IMR-90 (cell line): Measurements from ENCODE around the gene PHACTR3. TPM values are rescaled to one million over a fixed set of nuclear protein-coding genes. Genes with fewer than 3 reads are reported as not detected.

ENCODE experiments used
- ATAC-seq: fragments of 200-7000 bp; cut with Tn5 transposase; 2 replicates; pipeline ENCODE4 v1.9.1; 2020; ENCODE audit warnings: low read depth, mild to moderate bottlenecking, moderate library complexity
- BruUV-seq: library from RNA; stranded (reverse); fragments of 400-500 nt; replicated peaks from 2 replicates; lab custom pipeline; 2021; lab: Mats Ljungman, UMichigan
- CTCF ChIA-PET: fragments of 300-600 bp; formaldehyde crosslinking; extraction: SDS; loops from one replicate; lab custom pipeline; 2021; ENCODE audit warnings: antibody characterized with exemption; lab: Yijun Ruan, JAX
- POLR2A ChIA-PET: fragments of 300-600 bp; sonication (Branson Sonifier 250); formaldehyde crosslinking; loops from one replicate; lab custom pipeline; 2022; ENCODE audit warnings: antibody characterized with exemption; ENCODE audit not compliant: unreplicated experiment; lab: Charles Lee
- DNase-seq: peaks from one replicate; pipeline ENCODE4 v3.0.0; 2013
- H2AFZ ChIP-seq: replicated peaks from 2 replicates; pipeline ENCODE3; 2013; ENCODE audit warnings: low read length, mild to moderate bottlenecking; ENCODE audit not compliant: poor library complexity
- H2AK5ac ChIP-seq: 2 replicates; pipeline ENCODE4 v1.6.1; 2013; ENCODE audit warnings: low read depth, low read length, inconsistent platforms
- H2AK9ac ChIP-seq: replicated peaks from 2 replicates; pipeline ENCODE3; 2013; ENCODE audit warnings: mild to moderate bottlenecking, low read depth, low read length, moderate library complexity; ENCODE audit not compliant: poor library complexity
- H2BK120ac ChIP-seq: 2 replicates; pipeline ENCODE4 v1.6.1; 2013; ENCODE audit warnings: low read depth, low read length, inconsistent platforms
- H2BK15ac ChIP-seq: 3 replicates; pipeline ENCODE4 v1.6.1; 2013; ENCODE audit warnings: low read depth, low read length, inconsistent platforms
- H2BK20ac ChIP-seq: 2 replicates; pipeline ENCODE4 v1.6.1; 2013; ENCODE audit warnings: low read depth, mild to moderate bottlenecking, inconsistent platforms, low read length, moderate library complexity
- H2BK5ac ChIP-seq: 2 replicates; pipeline ENCODE4 v1.6.1; 2013; ENCODE audit warnings: mild to moderate bottlenecking, low read depth, low read length, inconsistent platforms; ENCODE audit not compliant: poor library complexity, severe bottlenecking
- H3K14ac ChIP-seq: replicated peaks from 2 replicates; pipeline ENCODE4 v1.6.1; 2013; ENCODE audit warnings: low read depth, low read length, inconsistent platforms
- H3K18ac ChIP-seq: 2 replicates; pipeline ENCODE4 v1.6.1; 2013; ENCODE audit warnings: low read depth, low read length, control low read depth
- H3K23ac ChIP-seq: 2 replicates; pipeline ENCODE4 v1.6.1; 2013; ENCODE audit warnings: low read depth, low read length, inconsistent platforms
- H3K27ac ChIP-seq: 2 replicates; pipeline ENCODE4 v1.5.1; 2013; ENCODE audit warnings: mild to moderate bottlenecking, control low read depth, low read length; ENCODE audit not compliant: insufficient read depth
- H3K27me3 ChIP-seq: 2 replicates; pipeline ENCODE4 v1.6.1; 2013; ENCODE audit warnings: low read length; ENCODE audit not compliant: control insufficient read depth, insufficient read depth
- H3K36me3 ChIP-seq: 2 replicates; pipeline ENCODE4 v1.6.1; 2013; ENCODE audit warnings: low read length, mixed read lengths; ENCODE audit not compliant: control insufficient read depth, insufficient read depth
- H3K4ac ChIP-seq: 2 replicates; pipeline ENCODE4 v1.6.1; 2013; ENCODE audit warnings: low read depth, low read length, inconsistent platforms
- H3K4me1 ChIP-seq: 2 replicates; pipeline ENCODE4 v1.6.1; 2013; ENCODE audit warnings: low read length, mixed read lengths; ENCODE audit not compliant: control insufficient read depth, insufficient read depth
- H3K4me2 ChIP-seq: 2 replicates; pipeline ENCODE4 v1.6.1; 2013; ENCODE audit warnings: low read depth, mild to moderate bottlenecking, control low read depth, low read length, moderate library complexity
- H3K4me3 ChIP-seq: 2 replicates; pipeline ENCODE4 v1.5.1; 2013; ENCODE audit warnings: low read depth, mild to moderate bottlenecking, control low read depth, low read length, moderate library complexity; ENCODE audit not compliant: insufficient read depth
- H3K56ac ChIP-seq: 2 replicates; pipeline ENCODE4 v1.6.1; 2013; ENCODE audit warnings: low read length, inconsistent platforms; ENCODE audit not compliant: insufficient read depth; ENCODE audit errors: extremely low read depth
- H3K79me1 ChIP-seq, 2 experiments: 2 replicates each; pipeline ENCODE4 v1.6.1; 2013; ENCODE audit warnings: low read length in 2 of 2, inconsistent platforms in 1 of 2, low read depth in 1 of 2
- H3K9ac ChIP-seq: 2 replicates; pipeline ENCODE4 v1.6.1; 2013; ENCODE audit warnings: low read depth, low read length, control low read depth
- H3K9me1 ChIP-seq: 2 replicates; pipeline ENCODE4 v1.6.1; 2013; ENCODE audit warnings: low read length, inconsistent platforms; ENCODE audit not compliant: insufficient read depth
- H3K9me3 ChIP-seq: 2 replicates; pipeline ENCODE4 v1.6.1; 2013; ENCODE audit warnings: low read length; ENCODE audit not compliant: control insufficient read depth, insufficient read depth
- H4K20me1 ChIP-seq: 2 replicates; pipeline ENCODE4 v1.6.1; 2013; ENCODE audit warnings: low read length, inconsistent platforms; ENCODE audit not compliant: insufficient read depth
- H4K5ac ChIP-seq: 2 replicates; pipeline ENCODE4 v1.6.1; 2013; ENCODE audit warnings: mild to moderate bottlenecking, low read depth, low read length, control low read depth
- H4K8ac ChIP-seq, 2 experiments: 2 replicates each; pipeline ENCODE4 v1.6.1; 2013; ENCODE audit warnings: low read depth in 2 of 2, low read length in 2 of 2, control low read depth in 1 of 2, inconsistent platforms in 1 of 2
- H4K91ac ChIP-seq: 2 replicates; pipeline ENCODE4 v1.6.1; 2013; ENCODE audit warnings: low read depth, low read length, inconsistent platforms; ENCODE audit not compliant: insufficient read depth
- BHLHE40 ChIP-seq: fragments of 150-350 bp; IDR thresholded peaks from 2 replicates; pipeline ENCODE4 v1.6.1; 2016; ENCODE audit warnings: mild to moderate bottlenecking, low read depth, low read length
- CHD1 ChIP-seq: IDR thresholded peaks from 2 replicates; pipeline ENCODE4 v1.6.1; 2012; ENCODE audit warnings: low read depth, low read length, improper control_type of control experiment
- ELK1 ChIP-seq: fragments of 150-350 bp; IDR thresholded peaks from 2 replicates; pipeline ENCODE4 v1.6.1; 2016; ENCODE audit warnings: low read depth, mild to moderate bottlenecking, low read length, moderate library complexity, borderline replicate concordance
- FOS ChIP-seq: fragments of 150-350 bp; IDR thresholded peaks from 2 replicates; pipeline ENCODE4 v1.6.1; 2016; ENCODE audit warnings: low read depth, low read length
- MAZ ChIP-seq: IDR thresholded peaks from 2 replicates; pipeline ENCODE4 v1.6.1; 2012; ENCODE audit warnings: low read depth, mild to moderate bottlenecking, low read length, improper control_type of control experiment, moderate library complexity, borderline replicate concordance
- POLR2A ChIP-seq: IDR thresholded peaks from 2 replicates; pipeline ENCODE4 v1.6.1; 2012; ENCODE audit warnings: mild to moderate bottlenecking, low read depth, low read length
- RAD21 ChIP-seq: IDR thresholded peaks from 2 replicates; pipeline ENCODE4 v1.6.1; 2012; ENCODE audit warnings: low read length, improper control_type of control experiment
- RCOR1 ChIP-seq: IDR thresholded peaks from 2 replicates; pipeline ENCODE4 v1.6.1; 2012; ENCODE audit warnings: mild to moderate bottlenecking, low read length, improper control_type of control experiment; ENCODE audit not compliant: insufficient replicate concordance
- RFX5 ChIP-seq: IDR thresholded peaks from 2 replicates; pipeline ENCODE4 v1.8.0; 2012; ENCODE audit warnings: low read depth, mild to moderate bottlenecking, low read length, moderate library complexity
- SMC3 ChIP-seq: fragments of 150-350 bp; IDR thresholded peaks from 2 replicates; pipeline ENCODE4 v1.6.1; 2016; ENCODE audit warnings: low read depth, mild to moderate bottlenecking, antibody characterized with exemption, low read length, moderate library complexity
- WGBS, 2 experiments: methylation state at CpG; one replicate each; pipeline versions ENCODE4 v1.1.5 to v1.1.7; 2013; ENCODE audit warnings: missing lambda C conversion rate in 2 of 2; ENCODE audit not compliant: insufficient read length in 1 of 2; ENCODE audit errors: extremely low coverage in 2 of 2; 5-methylcytosine and 5-hydroxymethylcytosine counted together
- dilution Hi-C: fragments of 300-500 bp; cut with HindIII; formaldehyde crosslinking; loops from one replicate; pipeline ENCODE4 v1.14.3; 2018; ENCODE audit warnings: low sequenced_read_pairs; ENCODE audit not compliant: unreplicated experiment
- in situ Hi-C: fragments of 300-500 bp; cut with MboI; formaldehyde crosslinking; loops from 3 replicates; pipeline ENCODE4 v1.14.3; 2019; ENCODE audit warnings: low sequenced_read_pairs, inconsistent platforms, mixed read lengths
- intact Hi-C: fragments of 100-400 bp; cut with micrococcal nuclease; formaldehyde crosslinking; loops from 2 replicates; pipeline ENCODE4 v1.10.0; 2022
- polyA plus RNA-seq, 3 experiments: library from polyadenylated mRNA; depleted of rRNA; stranded (reverse); fragments of >200 nt; gene quantifications; 2 replicates each; pipeline ENCODE4 v1.2.3, GENCODE V29; 2012; ENCODE audit warnings: low replicate concordance in 1 of 3
- total RNA-seq: library from RNA; depleted of rRNA; stranded (reverse); fragments of >200 nt; gene quantifications from 2 replicates; pipeline ENCODE4 v1.2.3, GENCODE V29; 2012

The PHACTR3 gene
- total and polyA plus RNA-seq, 2 of the 4 experiments (the other 2 are of a cell fraction), result not detected

- no peak overlapping the region for H2BK20ac ChIP-seq
- in situ Hi-C loops (no loop called here), dilution Hi-C loops (no loop called here), intact Hi-C loops (no loop called here)
- CTCF ChIA-PET, result no interaction called here
- no peaks in the 10 kb centered on the region for H3K4me1 ChIP-seq
- ATAC-seq (no peak), DNase-seq (no peak)
- H2AK5ac ChIP-seq, result no peak overlapping the region
- no peak overlapping the region for H2BK120ac ChIP-seq
- BruUV-seq, result no TSS peak
- H3K9ac ChIP-seq, result no peak overlapping the region
- 7% methylated on average over 2 of the region's 3 CpGs; no CpG with 5 or more reads in 1 of the 2 experiments for WGBS, 2 experiments
- no peak overlapping the region for H2AFZ ChIP-seq
- no peak overlapping the region for H3K4me2 ChIP-seq
- H4K8ac ChIP-seq, result no peak overlapping the region
- H3K27me3 ChIP-seq, result no peaks in the 10 kb centered on the region
- H4K91ac ChIP-seq, result no peak overlapping the region
- H4K20me1 ChIP-seq, result no peaks in the 10 kb centered on the region
- H3K4me3 ChIP-seq, result no peak overlapping the region
- no peak overlapping the region for H3K27ac ChIP-seq
- H2BK15ac ChIP-seq, result no peak overlapping the region
- H3K4ac ChIP-seq, result no peak overlapping the region
- no peak overlapping the region for H3K18ac ChIP-seq
- H3K14ac ChIP-seq, result no peak overlapping the region
- no peak overlapping the region for H2AK9ac ChIP-seq
- no peaks in the 10 kb centered on the region for H3K9me1 ChIP-seq
- no peak for TF ChIP-seq RAD21
- no peak for TF ChIP-seq SMC3
- no peak for TF ChIP-seq ELK1
- TF ChIP-seq BHLHE40, result no peak
- no peak for TF ChIP-seq RFX5
- TF ChIP-seq MAZ, result no peak
- no peak for TF ChIP-seq POLR2A
- no peak for TF ChIP-seq RCOR1
- TF ChIP-seq CHD1, result no peak
- TF ChIP-seq FOS, result no peak
- no peaks in the 10 kb centered on the region for H3K36me3 ChIP-seq
- POLR2A ChIA-PET, result no interaction called here
- H3K56ac ChIP-seq, result no peak overlapping the region
- H3K9me3 ChIP-seq, result peaks cover 21% of the 10 kb centered on the region
- no peak overlapping the region for H4K5ac ChIP-seq
- no peaks in the 10 kb centered on the region for H3K79me1 ChIP-seq
- H3K23ac ChIP-seq, result no peak overlapping the region
- no peak overlapping the region for H2BK5ac ChIP-seq
Measured at GRCh38 chr20:59636766-59637370, 32.5 kb downstream of the PHACTR3 start.
